H9 (cell line): ENCODE results near the gene PTRH1. TPM values are rescaled to one million over a fixed set of nuclear protein-coding genes. Genes with fewer than 3 reads are reported as not detected.

ENCODE experiments used
- DNase-seq: peaks from one replicate; pipeline ENCODE4 v3.0.0-alpha.2; 2017
- H2AFZ ChIP-seq: one replicate; pipeline ENCODE4 v1.6.1; 2013; ENCODE audit warnings: mild to moderate bottlenecking, low read length, control low read depth, moderate library complexity
- H2AK5ac ChIP-seq: 2 replicates; pipeline ENCODE4 v1.6.1; 2013; ENCODE audit warnings: low read length, control low read depth, mixed read lengths; ENCODE audit not compliant: insufficient read length
- H2BK120ac ChIP-seq: one replicate; pipeline ENCODE4 v1.6.1; 2013; ENCODE audit warnings: low read depth, mild to moderate bottlenecking, low read length, control low read depth, inconsistent platforms; ENCODE audit not compliant: poor library complexity, severe bottlenecking
- H2BK12ac ChIP-seq: 2 replicates; pipeline ENCODE4 v1.6.1; 2013; ENCODE audit warnings: low read length, control low read depth, mixed read lengths, low read depth; ENCODE audit not compliant: insufficient read length
- H2BK15ac ChIP-seq: 2 replicates; pipeline ENCODE4 v1.6.1; 2013; ENCODE audit warnings: low read depth, low read length, control low read depth
- H2BK20ac ChIP-seq: one replicate; pipeline ENCODE4 v1.6.1; 2013; ENCODE audit warnings: low read depth, mild to moderate bottlenecking, low read length, control low read depth, inconsistent platforms; ENCODE audit not compliant: poor library complexity, severe bottlenecking
- H2BK5ac ChIP-seq: 2 replicates; pipeline ENCODE4 v1.6.1; 2013; ENCODE audit warnings: low read length, control low read depth, mixed read lengths; ENCODE audit not compliant: insufficient read length
- H3K14ac ChIP-seq: 2 replicates; pipeline ENCODE4 v1.6.1; 2013; ENCODE audit warnings: low read length, control low read depth; ENCODE audit not compliant: insufficient read depth
- H3K18ac ChIP-seq: 2 replicates; pipeline ENCODE4 v1.6.1; 2013; ENCODE audit warnings: low read depth, mild to moderate bottlenecking, mixed read lengths, low read length, control low read depth; ENCODE audit not compliant: insufficient read length
- H3K23ac ChIP-seq: 2 replicates; pipeline ENCODE4 v1.6.1; 2013; ENCODE audit warnings: low read length, control low read depth, mixed read lengths, low read depth; ENCODE audit not compliant: insufficient read length
- H3K23me2 ChIP-seq: 2 replicates; pipeline ENCODE4 v1.6.1; 2013; ENCODE audit warnings: low read depth, mild to moderate bottlenecking, mixed read lengths, low read length, control low read depth; ENCODE audit not compliant: insufficient read length, poor library complexity, severe bottlenecking
- H3K27ac ChIP-seq: 2 replicates; pipeline ENCODE4 v1.5.1; 2013; ENCODE audit warnings: low read length, control low read depth, mixed read lengths, low read depth; ENCODE audit not compliant: insufficient read length
- H3K27me3 ChIP-seq: 2 replicates; pipeline ENCODE4 v1.6.1; 2013; ENCODE audit warnings: low read length, control low read depth, inconsistent platforms; ENCODE audit not compliant: insufficient read depth
- H3K4ac ChIP-seq: 2 replicates; pipeline ENCODE4 v1.6.1; 2013; ENCODE audit warnings: low read depth, mild to moderate bottlenecking, control low read depth, inconsistent platforms, low read length, moderate library complexity
- H3K4me1 ChIP-seq: 2 replicates; pipeline ENCODE4 v1.6.1; 2013; ENCODE audit warnings: low read length, control low read depth, inconsistent platforms; ENCODE audit not compliant: insufficient read depth
- H3K4me2 ChIP-seq: 2 replicates; pipeline ENCODE4 v1.6.1; 2013; ENCODE audit warnings: low read length, control low read depth, mixed read lengths; ENCODE audit not compliant: insufficient read length, insufficient read depth
- H3K56ac ChIP-seq: 2 replicates; pipeline ENCODE4 v1.6.1; 2013; ENCODE audit warnings: low read depth, mild to moderate bottlenecking, mixed read lengths, low read length, control low read depth; ENCODE audit not compliant: insufficient read length
- H3K79me1 ChIP-seq: 2 replicates; pipeline ENCODE4 v1.6.1; 2013; ENCODE audit warnings: low read depth, mild to moderate bottlenecking, moderate library complexity, low read length, control low read depth, inconsistent platforms; ENCODE audit not compliant: insufficient read depth, poor library complexity, severe bottlenecking
- H3K79me2 ChIP-seq: 2 replicates; pipeline ENCODE4 v1.6.1; 2013; ENCODE audit warnings: low read length, control low read depth, inconsistent platforms; ENCODE audit not compliant: insufficient read depth
- H3K9ac ChIP-seq: 2 replicates; pipeline ENCODE4 v1.6.1; 2013; ENCODE audit warnings: low read length, control low read depth, mixed read lengths; ENCODE audit not compliant: insufficient read length; ENCODE audit errors: extremely low read depth
- H3K9me3 ChIP-seq: one replicate; pipeline ENCODE4 v1.6.1; 2013; ENCODE audit warnings: low read depth, low read length, inconsistent platforms; ENCODE audit not compliant: control insufficient read depth
- H3T11ph ChIP-seq: one replicate; pipeline ENCODE4 v1.6.1; 2013; ENCODE audit warnings: mild to moderate bottlenecking, low read length, control low read depth, inconsistent platforms
- H4K20me1 ChIP-seq: one replicate; pipeline ENCODE4 v1.6.1; 2013; ENCODE audit not compliant: control insufficient read depth, insufficient read length, insufficient read depth
- H4K5ac ChIP-seq: 2 replicates; pipeline ENCODE4 v1.6.1; 2013; ENCODE audit warnings: low read depth, mild to moderate bottlenecking, mixed read lengths, low read length, control low read depth; ENCODE audit not compliant: insufficient read length
- H4K8ac ChIP-seq: replicated peaks from 2 replicates; pipeline ENCODE4 v1.6.1; 2013; ENCODE audit warnings: low read length, control low read depth, mixed read lengths, low read depth; ENCODE audit not compliant: insufficient read length
- H4K91ac ChIP-seq: 2 replicates; pipeline ENCODE4 v1.6.1; 2013; ENCODE audit warnings: low read depth, mild to moderate bottlenecking, moderate library complexity, mixed read lengths, low read length, control low read depth; ENCODE audit not compliant: insufficient read length
- H3K27ac Mint-ChIP-seq, 3 experiments: 2 replicates in 2 of 3; 3 replicates in 1 of 3; pipeline ENCODE4 v1.8.0; 2020 to 2021; ENCODE audit warnings: mixed read lengths in 3 of 3, mild to moderate bottlenecking in 1 of 3, moderate library complexity in 1 of 3
- H3K27me3 Mint-ChIP-seq: 2 replicates; pipeline ENCODE4 v1.8.0; 2021; ENCODE audit warnings: low read depth, mild to moderate bottlenecking, moderate library complexity, mixed read lengths
- H3K36me3 Mint-ChIP-seq, 3 experiments: 2 replicates in 2 of 3; 3 replicates in 1 of 3; pipeline ENCODE4 v1.8.0; 2020 to 2021; ENCODE audit warnings: low read depth in 3 of 3, mixed read lengths in 3 of 3; ENCODE audit not compliant: insufficient read depth in 1 of 3
- H3K4me1 Mint-ChIP-seq, 2 experiments: 2 replicates each; pipeline ENCODE4 v1.8.0; 2020; ENCODE audit warnings: mixed read lengths in 2 of 2
- H3K4me3 Mint-ChIP-seq, 2 experiments: 2 replicates in 1 of 2; 3 replicates in 1 of 2; pipeline ENCODE4 v1.8.0; 2020 to 2021; ENCODE audit warnings: mild to moderate bottlenecking in 2 of 2, mixed read lengths in 2 of 2, moderate library complexity in 1 of 2
- H3K9me3 Mint-ChIP-seq, 2 experiments: 2 replicates in 1 of 2; 3 replicates in 1 of 2; pipeline ENCODE4 v1.8.0; 2020; ENCODE audit warnings: mild to moderate bottlenecking in 2 of 2, mixed read lengths in 2 of 2, moderate library complexity in 1 of 2
- WGBS: extraction: QIAGEN DNeasy Blood & Tissue Kit; methylation state at CpG from one replicate; pipeline ENCODE4 v1.1.7; 2013; ENCODE audit warnings: missing lambda C conversion rate, low lambda C conversion rate, mixed read lengths; ENCODE audit not compliant: insufficient read length; ENCODE audit errors: extremely low coverage; 5-methylcytosine and 5-hydroxymethylcytosine counted together
- total RNA-seq: library from RNA; stranded (reverse); gene quantifications from 2 replicates; pipeline ENCODE4 v1.2.1, GENCODE V29; 2021
- TF ChIP-seq, protein P1 (sequence below): fragments of 200-600 bp; sonication (generic); conservative IDR thresholded peaks from 3 replicates; pipeline ENCODE4 v1.8.0; 2021; ENCODE audit warnings: antibody characterized with exemption, mild to moderate bottlenecking

The PTRH1 gene
- total RNA-seq, 1 experiment from 2014 or later, result 10.9 TPM

DNA sequence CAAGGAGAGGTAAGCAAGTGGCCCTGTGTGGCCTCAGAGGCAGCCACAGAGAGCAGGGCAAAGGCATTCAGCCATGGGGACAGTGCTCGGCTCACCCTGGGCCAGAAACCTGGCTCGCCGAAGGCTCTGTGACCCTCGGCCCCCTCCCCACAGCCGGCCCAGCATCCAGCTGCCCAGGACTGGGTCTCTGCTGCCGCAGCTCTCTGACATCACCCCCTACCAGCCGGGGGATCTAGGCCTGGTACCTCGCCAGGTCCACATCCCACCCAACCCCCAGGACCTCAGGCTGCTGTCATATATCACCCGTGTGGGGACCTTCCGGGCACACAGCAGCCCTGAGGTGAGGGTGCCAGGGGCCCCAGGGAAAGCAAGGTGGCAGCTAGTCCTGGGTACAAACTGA lies 2.6 kb downstream of the PTRH1 start:
- Histone ChIP-seq H4K20me1 (no peaks in the 10 kb centered on the region), H2BK12ac (no peak overlapping the region), H2BK20ac (no peak overlapping the region), H3K23me2 (peaks cover 13% of the 10 kb centered on the region), H2AK5ac (no peak overlapping the region), H3K9me3 (no peaks in the 10 kb centered on the region), H4K5ac (no peak overlapping the region), H3K4me1 (no peaks in the 10 kb centered on the region; the same call in 1 of the 2 replicates), H2BK120ac (no peak overlapping the region), H3K79me1 (no peaks in the 10 kb centered on the region), H3K4ac (no peak overlapping the region), H3K27me3 (no peaks in the 10 kb centered on the region), H3K9ac (no peak overlapping the region), H3K14ac (no peak overlapping the region), H3K4me2 (no peak overlapping the region), H2BK5ac (no peak overlapping the region), H3K18ac (no peak overlapping the region), H3K79me2 (no peaks in the 10 kb centered on the region), H3K56ac (no peak overlapping the region), H3T11ph (no peak overlapping the region), H3K27ac (no peak overlapping the region), H3K23ac (no peak overlapping the region), H2BK15ac (no peak overlapping the region), H4K91ac (no peak overlapping the region), H4K8ac (no peak overlapping the region), H2AFZ (no peak overlapping the region)
- H3K9me3 Mint-ChIP-seq, result peaks cover 0 to 2% of the 10 kb centered on the region in 2 experiments; a peak in 1 of 5 replicates
- H3K27ac Mint-ChIP-seq, result no peak overlapping the region
- no peak overlapping the region for H3K4me3 Mint-ChIP-seq
- H3K4me1 Mint-ChIP-seq, result peaks cover 24 to 34% of the 10 kb centered on the region in 2 experiments
- H3K27me3 Mint-ChIP-seq, result peaks cover 10% of the 10 kb centered on the region
- no peaks in the 10 kb centered on the region; a peak in 1 of 7 replicates for H3K36me3 Mint-ChIP-seq
- TF ChIP-seq, protein P1, sequence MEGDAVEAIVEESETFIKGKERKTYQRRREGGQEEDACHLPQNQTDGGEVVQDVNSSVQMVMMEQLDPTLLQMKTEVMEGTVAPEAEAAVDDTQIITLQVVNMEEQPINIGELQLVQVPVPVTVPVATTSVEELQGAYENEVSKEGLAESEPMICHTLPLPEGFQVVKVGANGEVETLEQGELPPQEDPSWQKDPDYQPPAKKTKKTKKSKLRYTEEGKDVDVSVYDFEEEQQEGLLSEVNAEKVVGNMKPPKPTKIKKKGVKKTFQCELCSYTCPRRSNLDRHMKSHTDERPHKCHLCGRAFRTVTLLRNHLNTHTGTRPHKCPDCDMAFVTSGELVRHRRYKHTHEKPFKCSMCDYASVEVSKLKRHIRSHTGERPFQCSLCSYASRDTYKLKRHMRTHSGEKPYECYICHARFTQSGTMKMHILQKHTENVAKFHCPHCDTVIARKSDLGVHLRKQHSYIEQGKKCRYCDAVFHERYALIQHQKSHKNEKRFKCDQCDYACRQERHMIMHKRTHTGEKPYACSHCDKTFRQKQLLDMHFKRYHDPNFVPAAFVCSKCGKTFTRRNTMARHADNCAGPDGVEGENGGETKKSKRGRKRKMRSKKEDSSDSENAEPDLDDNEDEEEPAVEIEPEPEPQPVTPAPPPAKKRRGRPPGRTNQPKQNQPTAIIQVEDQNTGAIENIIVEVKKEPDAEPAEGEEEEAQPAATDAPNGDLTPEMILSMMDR, result no peak
- no peak for DNase-seq
- no CpG with 5 or more reads among the region's 10 CpGs for WGBS
